GM23338 (cell line): ENCODE data around the gene RAB31. TPM values are rescaled to one million over a fixed set of nuclear protein-coding genes. Genes with fewer than 3 reads are reported as not detected.
A peak's percentile ranks its signal among the peaks of the same experiment; 100 is the strongest.

Source experiments
- ATAC-seq: fragments of 200-7000 bp; cut with Tn5 transposase; 3 replicates; pipeline ENCODE4 v1.9.1; 2020
- DNase-seq: peaks from one replicate; pipeline ENCODE4 v3.0.0-alpha.2; 2015; ENCODE audit warnings: low spot score
- H2AFZ ChIP-seq: fragments of 200-600 bp; sonication (generic); 2 replicates; pipeline ENCODE4 v1.8.0; 2016; ENCODE audit warnings: antibody characterized with exemption, mild to moderate bottlenecking, moderate library complexity
- H3F3A ChIP-seq: fragments of 200-600 bp; sonication (generic); replicated peaks from 2 replicates; pipeline ENCODE4 v1.8.0; 2017; ENCODE audit warnings: antibody characterized with exemption, mixed run types, low read depth
- H3K27ac ChIP-seq: fragments of 200-600 bp; sonication (generic); 2 replicates; pipeline ENCODE4 v1.6.1; 2016; ENCODE audit warnings: low read depth
- H3K27me3 ChIP-seq: fragments of 200-600 bp; sonication (generic); 2 replicates; pipeline ENCODE4 v1.8.0; 2016; ENCODE audit warnings: mild to moderate bottlenecking, mixed run types, moderate library complexity; ENCODE audit not compliant: insufficient read depth
- H3K36me3 ChIP-seq: fragments of 200-600 bp; sonication (generic); 2 replicates; pipeline ENCODE4 v1.8.0; 2016; ENCODE audit warnings: mild to moderate bottlenecking; ENCODE audit not compliant: insufficient read depth
- H3K4me1 ChIP-seq: fragments of 200-600 bp; sonication (generic); 2 replicates; pipeline ENCODE4 v1.8.0; 2016; ENCODE audit warnings: mild to moderate bottlenecking, moderate library complexity; ENCODE audit not compliant: insufficient read depth
- H3K4me2 ChIP-seq: fragments of 200-600 bp; sonication (generic); 2 replicates; pipeline ENCODE4 v1.7.1; 2017; ENCODE audit warnings: mixed run types
- H3K4me3 ChIP-seq: fragments of 200-600 bp; sonication (generic); 2 replicates; pipeline ENCODE4 v1.6.1; 2016; ENCODE audit warnings: mixed run types
- H3K79me2 ChIP-seq: fragments of 200-600 bp; sonication (generic); replicated peaks from 2 replicates; pipeline ENCODE4 v1.8.0; 2017; ENCODE audit warnings: mild to moderate bottlenecking; ENCODE audit not compliant: insufficient read depth
- H3K9me2 ChIP-seq: fragments of 200-600 bp; sonication (generic); 2 replicates; pipeline ENCODE4 v1.8.0; 2017; ENCODE audit not compliant: insufficient read depth
- H4K20me1 ChIP-seq: fragments of 200-600 bp; sonication (generic); replicated peaks from 2 replicates; pipeline ENCODE4 v1.8.0; 2017; ENCODE audit warnings: mild to moderate bottlenecking; ENCODE audit not compliant: insufficient read depth
- H3K27ac Mint-ChIP-seq: 2 replicates; pipeline ENCODE4 v1.8.0; 2020; ENCODE audit warnings: inconsistent platforms, mild to moderate bottlenecking, moderate library complexity, mixed read lengths
- H3K27me3 Mint-ChIP-seq: 3 replicates; pipeline ENCODE4 v1.8.0; 2022; ENCODE audit warnings: low read depth, mild to moderate bottlenecking, moderate library complexity, mixed read lengths, inconsistent platforms; ENCODE audit not compliant: insufficient read depth, poor library complexity
- H3K36me3 Mint-ChIP-seq: 3 replicates; pipeline ENCODE4 v1.8.0; 2021; ENCODE audit warnings: low read depth, mild to moderate bottlenecking, inconsistent platforms, moderate library complexity, mixed read lengths
- H3K4me1 Mint-ChIP-seq: 3 replicates; pipeline ENCODE4 v1.8.0; 2020; ENCODE audit warnings: mild to moderate bottlenecking, inconsistent platforms, mixed read lengths
- H3K4me3 Mint-ChIP-seq: 3 replicates; pipeline ENCODE4 v1.8.0; 2021; ENCODE audit warnings: moderate library complexity, mild to moderate bottlenecking, inconsistent platforms, mixed read lengths
- H3K9me3 Mint-ChIP-seq: 3 replicates; pipeline ENCODE4 v1.8.0; 2020; ENCODE audit warnings: moderate library complexity, mild to moderate bottlenecking, inconsistent platforms, mixed read lengths
- CREB1 ChIP-seq: fragments of 250-450 bp; sonication (Bioruptor Pico); IDR thresholded peaks from 2 replicates; pipeline ENCODE4 v1.5.0; 2020; ENCODE audit warnings: low read depth, mild to moderate bottlenecking, moderate library complexity
- CTCF ChIP-seq, 2 experiments: fragments of 200-600 bp in 1 of 2; sonication (generic) in 1 of 2; conservative IDR thresholded peaks; 2 replicates each; pipeline versions ENCODE4 v1.5.1 to v1.6.1; 2016 to 2017; ENCODE audit warnings: antibody characterized with exemption in 2 of 2, low read depth in 2 of 2, mild to moderate bottlenecking in 2 of 2, moderate library complexity in 1 of 2
- ETS1 ChIP-seq: IDR thresholded peaks from 2 replicates; pipeline ENCODE4 v1.6.1; 2016; ENCODE audit warnings: antibody characterized with exemption
- EZH2 ChIP-seq: fragments of 200-600 bp; sonication (generic); IDR thresholded peaks from one replicate; pipeline ENCODE4 v1.8.0; 2017; ENCODE audit warnings: antibody characterized with exemption, mild to moderate bottlenecking, low read depth; ENCODE audit not compliant: unreplicated experiment
- EZH2phosphoT487 ChIP-seq: fragments of 200-600 bp; sonication (generic); IDR thresholded peaks from one replicate; pipeline ENCODE4 v1.8.1; 2018; ENCODE audit warnings: antibody characterized with exemption; ENCODE audit not compliant: unreplicated experiment
- JUNB ChIP-seq: IDR thresholded peaks from one replicate; pipeline ENCODE4 v1.6.1; 2016; ENCODE audit warnings: antibody characterized with exemption; ENCODE audit not compliant: unreplicated experiment
- NANOG ChIP-seq: IDR thresholded peaks from 2 replicates; pipeline ENCODE4 v1.6.1; 2016; ENCODE audit warnings: antibody characterized with exemption, borderline replicate concordance
- POLR2AphosphoS5 ChIP-seq: IDR thresholded peaks from 2 replicates; pipeline ENCODE4 v1.6.1; 2016; ENCODE audit warnings: antibody characterized with exemption, low read depth
- REST ChIP-seq: IDR thresholded peaks from one replicate; pipeline ENCODE4 v1.6.1; 2018; ENCODE audit warnings: antibody characterized with exemption; ENCODE audit not compliant: unreplicated experiment
- STAT1 ChIP-seq: IDR thresholded peaks from one replicate; pipeline ENCODE4 v1.6.1; 2016; ENCODE audit warnings: antibody characterized with exemption; ENCODE audit not compliant: unreplicated experiment
- ZNF114 ChIP-seq: fragments of 250-450 bp; sonication (Bioruptor Pico); IDR thresholded peaks from 2 replicates; pipeline ENCODE4 v1.5.0; 2020; ENCODE audit warnings: mild to moderate bottlenecking, moderate library complexity
- ZNF331 ChIP-seq: fragments of 250-450 bp; sonication (Bioruptor Pico); IDR thresholded peaks from 2 replicates; pipeline ENCODE4 v1.5.0; 2020; ENCODE audit warnings: low read depth, mild to moderate bottlenecking, moderate library complexity
- ZNF462 ChIP-seq: fragments of 250-450 bp; sonication (Bioruptor Pico); IDR thresholded peaks from 2 replicates; pipeline ENCODE4 v1.5.0; 2020; ENCODE audit warnings: mild to moderate bottlenecking, moderate library complexity
- polyA plus RNA-seq: library from polyadenylated mRNA; unstranded; fragments of >200 nt; fragmentation: Nextera tagmentation; extraction: Ambion mirVana; gene quantifications from 2 replicates; pipeline ENCODE4 v1.2.1, GENCODE V29; 2016
- total RNA-seq: library from RNA; depleted of rRNA; stranded (reverse); fragments of >200 nt; shearing (Covaris generic); gene quantifications from 2 replicates; pipeline ENCODE4 v1.2.3, GENCODE V29; 2014

Gene RAB31
- total and polyA plus RNA-seq, 2 experiments from 2014 or later: 33.8 to 46.1 TPM

- TF ChIP-seq CREB1 (CRISPR knock-in tag) (no peak), ZNF462 (CRISPR knock-in tag) (no peak), NANOG (no peak), EZH2phosphoT487 (no peak), STAT1 (no peak), ETS1 (no peak), EZH2 (no peak), ZNF331 (CRISPR knock-in tag) (no peak), POLR2AphosphoS5 (no peak), CTCF (conservative IDR thresholded peaks at IDR 0.05; ENCODE audit: low read depth in 2 of 2) (no peak), REST (no peak), JUNB (no peak), ZNF114 (CRISPR knock-in tag) (no peak)
- no peak overlapping the region for H2AFZ ChIP-seq
- Mint-ChIP-seq H3K27ac (peak overlapping the region; percentile 74), H3K4me1 (peaks cover 47% of the 10 kb centered on the region), H3K4me3 (no peak overlapping the region), H3K27me3 (peaks cover 11% of the 10 kb centered on the region), H3K36me3 (no peaks in the 10 kb centered on the region; the same call in 2 of the 3 replicates), H3K9me3 (no peaks in the 10 kb centered on the region; the same call in 2 of the 3 replicates)
- no peaks in the 10 kb centered on the region for H3K36me3 ChIP-seq
- ATAC-seq (no peak), DNase-seq (no peak)
- H4K20me1 ChIP-seq: no peaks in the 10 kb centered on the region
- no peaks in the 10 kb centered on the region for H3K79me2 ChIP-seq
- H3K9me2 ChIP-seq: no peaks in the 10 kb centered on the region; the same call in 1 of the 2 replicates
- peak overlapping the region; percentile 61 for H3K4me2 ChIP-seq
- H3K27me3 ChIP-seq: no peaks in the 10 kb centered on the region
- no peaks in the 10 kb centered on the region for H3F3A ChIP-seq
- peak overlapping the region; percentile 84 for H3K27ac ChIP-seq
- peaks cover 26% of the 10 kb centered on the region for H3K4me1 ChIP-seq
- H3K4me3 ChIP-seq: no peak overlapping the region
These were observed 126.5 kb downstream of the RAB31 start for GRCh38 chr18:9834551-9834950.
